Erythroblast (primary cell): Measurements from ENCODE around the gene NOL12.

Experiments
- GATA1 ChIP-seq: IDR thresholded peaks from 2 replicates; pipeline ENCODE4 v1.6.1; 2011; ENCODE audit warnings: low read depth, mild to moderate bottlenecking, control low read depth, low read length, moderate library complexity
- POLR2A ChIP-seq: IDR thresholded peaks from 2 replicates; pipeline ENCODE4 v1.6.1; 2011; ENCODE audit warnings: mild to moderate bottlenecking, low read length

DNA sequence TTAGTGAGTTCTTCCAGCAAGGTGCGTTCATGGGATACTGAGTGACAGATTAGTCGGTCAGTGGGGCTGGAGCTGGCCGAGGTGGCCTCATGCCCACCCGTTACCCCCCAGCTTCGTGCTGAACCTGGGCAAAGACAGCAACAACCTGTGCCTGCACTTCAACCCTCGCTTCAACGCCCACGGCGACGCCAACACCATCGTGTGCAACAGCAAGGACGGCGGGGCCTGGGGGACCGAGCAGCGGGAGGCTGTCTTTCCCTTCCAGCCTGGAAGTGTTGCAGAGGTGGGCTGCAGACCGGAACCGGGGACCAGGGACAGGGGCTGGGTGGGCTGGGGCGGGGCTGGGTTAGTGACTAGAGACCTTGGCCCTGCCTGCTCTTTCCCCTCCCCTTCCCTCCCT lies 7.8 kb upstream of the NOL12 start:
- TF ChIP-seq POLR2A: no peak
- TF ChIP-seq GATA1: no peak
